IMR-90 (cell line): ENCODE results near the gene LAMA2. TPM values are rescaled to one million over a fixed set of nuclear protein-coding genes. Genes with fewer than 3 reads are reported as not detected.

Experiments used
- ATAC-seq: fragments of 200-7000 bp; cut with Tn5 transposase; 2 replicates; pipeline ENCODE4 v1.9.1; 2020; ENCODE audit warnings: low read depth, mild to moderate bottlenecking, moderate library complexity
- BruUV-seq: library from RNA; stranded (reverse); fragments of 400-500 nt; replicated peaks from 2 replicates; lab custom pipeline; 2021; lab: Mats Ljungman, UMichigan
- CTCF ChIA-PET: fragments of 300-600 bp; formaldehyde crosslinking; extraction: SDS; loops from one replicate; lab custom pipeline; 2021; ENCODE audit warnings: antibody characterized with exemption; lab: Yijun Ruan, JAX
- POLR2A ChIA-PET: fragments of 300-600 bp; sonication (Branson Sonifier 250); formaldehyde crosslinking; loops from one replicate; lab custom pipeline; 2022; ENCODE audit warnings: antibody characterized with exemption; ENCODE audit not compliant: unreplicated experiment; lab: Charles Lee
- DNase-seq: peaks from one replicate; pipeline ENCODE4 v3.0.0; 2013
- H2AFZ ChIP-seq: replicated peaks from 2 replicates; pipeline ENCODE3; 2013; ENCODE audit warnings: low read length, mild to moderate bottlenecking; ENCODE audit not compliant: poor library complexity
- H2AK5ac ChIP-seq: 2 replicates; pipeline ENCODE4 v1.6.1; 2013; ENCODE audit warnings: low read depth, low read length, inconsistent platforms
- H2AK9ac ChIP-seq: replicated peaks from 2 replicates; pipeline ENCODE3; 2013; ENCODE audit warnings: mild to moderate bottlenecking, low read depth, low read length, moderate library complexity; ENCODE audit not compliant: poor library complexity
- H2BK120ac ChIP-seq: 2 replicates; pipeline ENCODE4 v1.6.1; 2013; ENCODE audit warnings: low read depth, low read length, inconsistent platforms
- H2BK15ac ChIP-seq: 3 replicates; pipeline ENCODE4 v1.6.1; 2013; ENCODE audit warnings: low read depth, low read length, inconsistent platforms
- H2BK20ac ChIP-seq: 2 replicates; pipeline ENCODE4 v1.6.1; 2013; ENCODE audit warnings: low read depth, mild to moderate bottlenecking, inconsistent platforms, low read length, moderate library complexity
- H2BK5ac ChIP-seq: 2 replicates; pipeline ENCODE4 v1.6.1; 2013; ENCODE audit warnings: mild to moderate bottlenecking, low read depth, low read length, inconsistent platforms; ENCODE audit not compliant: poor library complexity, severe bottlenecking
- H3K14ac ChIP-seq: replicated peaks from 2 replicates; pipeline ENCODE4 v1.6.1; 2013; ENCODE audit warnings: low read depth, low read length, inconsistent platforms
- H3K18ac ChIP-seq: 2 replicates; pipeline ENCODE4 v1.6.1; 2013; ENCODE audit warnings: low read depth, low read length, control low read depth
- H3K23ac ChIP-seq: 2 replicates; pipeline ENCODE4 v1.6.1; 2013; ENCODE audit warnings: low read depth, low read length, inconsistent platforms
- H3K27ac ChIP-seq: 2 replicates; pipeline ENCODE4 v1.5.1; 2013; ENCODE audit warnings: mild to moderate bottlenecking, control low read depth, low read length; ENCODE audit not compliant: insufficient read depth
- H3K27me3 ChIP-seq: 2 replicates; pipeline ENCODE4 v1.6.1; 2013; ENCODE audit warnings: low read length; ENCODE audit not compliant: control insufficient read depth, insufficient read depth
- H3K36me3 ChIP-seq: 2 replicates; pipeline ENCODE4 v1.6.1; 2013; ENCODE audit warnings: low read length, mixed read lengths; ENCODE audit not compliant: control insufficient read depth, insufficient read depth
- H3K4ac ChIP-seq: 2 replicates; pipeline ENCODE4 v1.6.1; 2013; ENCODE audit warnings: low read depth, low read length, inconsistent platforms
- H3K4me1 ChIP-seq: 2 replicates; pipeline ENCODE4 v1.6.1; 2013; ENCODE audit warnings: low read length, mixed read lengths; ENCODE audit not compliant: control insufficient read depth, insufficient read depth
- H3K4me2 ChIP-seq: 2 replicates; pipeline ENCODE4 v1.6.1; 2013; ENCODE audit warnings: low read depth, mild to moderate bottlenecking, control low read depth, low read length, moderate library complexity
- H3K4me3 ChIP-seq: 2 replicates; pipeline ENCODE4 v1.5.1; 2013; ENCODE audit warnings: low read depth, mild to moderate bottlenecking, control low read depth, low read length, moderate library complexity; ENCODE audit not compliant: insufficient read depth
- H3K56ac ChIP-seq: 2 replicates; pipeline ENCODE4 v1.6.1; 2013; ENCODE audit warnings: low read length, inconsistent platforms; ENCODE audit not compliant: insufficient read depth; ENCODE audit errors: extremely low read depth
- H3K79me1 ChIP-seq, 2 experiments: 2 replicates each; pipeline ENCODE4 v1.6.1; 2013; ENCODE audit warnings: low read length in 2 of 2, inconsistent platforms in 1 of 2, low read depth in 1 of 2
- H3K9ac ChIP-seq: 2 replicates; pipeline ENCODE4 v1.6.1; 2013; ENCODE audit warnings: low read depth, low read length, control low read depth
- H3K9me1 ChIP-seq: 2 replicates; pipeline ENCODE4 v1.6.1; 2013; ENCODE audit warnings: low read length, inconsistent platforms; ENCODE audit not compliant: insufficient read depth
- H3K9me3 ChIP-seq: 2 replicates; pipeline ENCODE4 v1.6.1; 2013; ENCODE audit warnings: low read length; ENCODE audit not compliant: control insufficient read depth, insufficient read depth
- H4K20me1 ChIP-seq: 2 replicates; pipeline ENCODE4 v1.6.1; 2013; ENCODE audit warnings: low read length, inconsistent platforms; ENCODE audit not compliant: insufficient read depth
- H4K5ac ChIP-seq: 2 replicates; pipeline ENCODE4 v1.6.1; 2013; ENCODE audit warnings: mild to moderate bottlenecking, low read depth, low read length, control low read depth
- H4K8ac ChIP-seq, 2 experiments: 2 replicates each; pipeline ENCODE4 v1.6.1; 2013; ENCODE audit warnings: low read depth in 2 of 2, low read length in 2 of 2, control low read depth in 1 of 2, inconsistent platforms in 1 of 2
- H4K91ac ChIP-seq: 2 replicates; pipeline ENCODE4 v1.6.1; 2013; ENCODE audit warnings: low read depth, low read length, inconsistent platforms; ENCODE audit not compliant: insufficient read depth
- BHLHE40 ChIP-seq: fragments of 150-350 bp; IDR thresholded peaks from 2 replicates; pipeline ENCODE4 v1.6.1; 2016; ENCODE audit warnings: mild to moderate bottlenecking, low read depth, low read length
- CEBPB ChIP-seq: IDR thresholded peaks from 2 replicates; pipeline ENCODE4 v1.6.1; 2012; ENCODE audit warnings: low read depth, low read length, improper control_type of control experiment
- CHD1 ChIP-seq: IDR thresholded peaks from 2 replicates; pipeline ENCODE4 v1.6.1; 2012; ENCODE audit warnings: low read depth, low read length, improper control_type of control experiment
- ELK1 ChIP-seq: fragments of 150-350 bp; IDR thresholded peaks from 2 replicates; pipeline ENCODE4 v1.6.1; 2016; ENCODE audit warnings: low read depth, mild to moderate bottlenecking, low read length, moderate library complexity, borderline replicate concordance
- FOS ChIP-seq: fragments of 150-350 bp; IDR thresholded peaks from 2 replicates; pipeline ENCODE4 v1.6.1; 2016; ENCODE audit warnings: low read depth, low read length
- MAFK ChIP-seq: IDR thresholded peaks from 2 replicates; pipeline ENCODE4 v1.6.1; 2012; ENCODE audit warnings: low read depth, low read length, improper control_type of control experiment
- MAZ ChIP-seq: IDR thresholded peaks from 2 replicates; pipeline ENCODE4 v1.6.1; 2012; ENCODE audit warnings: low read depth, mild to moderate bottlenecking, low read length, improper control_type of control experiment, moderate library complexity, borderline replicate concordance
- MXI1 ChIP-seq: IDR thresholded peaks from 2 replicates; pipeline ENCODE4 v1.6.1; 2012; ENCODE audit warnings: low read depth, mild to moderate bottlenecking, low read length, moderate library complexity, borderline replicate concordance
- NFE2L2 ChIP-seq: fragments of 150-350 bp; IDR thresholded peaks from 2 replicates; pipeline ENCODE4 v1.6.1; 2016; ENCODE audit warnings: low read depth, mild to moderate bottlenecking, low read length
- POLR2A ChIP-seq: IDR thresholded peaks from 2 replicates; pipeline ENCODE4 v1.6.1; 2012; ENCODE audit warnings: mild to moderate bottlenecking, low read depth, low read length
- RFX5 ChIP-seq: IDR thresholded peaks from 2 replicates; pipeline ENCODE4 v1.8.0; 2012; ENCODE audit warnings: low read depth, mild to moderate bottlenecking, low read length, moderate library complexity
- SMC3 ChIP-seq: fragments of 150-350 bp; IDR thresholded peaks from 2 replicates; pipeline ENCODE4 v1.6.1; 2016; ENCODE audit warnings: low read depth, mild to moderate bottlenecking, antibody characterized with exemption, low read length, moderate library complexity
- USF2 ChIP-seq: fragments of 150-350 bp; IDR thresholded peaks from 2 replicates; pipeline ENCODE4 v1.6.1; 2017; ENCODE audit warnings: mild to moderate bottlenecking, antibody characterized with exemption, low read length, low read depth
- WGBS, 2 experiments: methylation state at CpG; one replicate each; pipeline versions ENCODE4 v1.1.5 to v1.1.7; 2013; ENCODE audit warnings: missing lambda C conversion rate in 2 of 2; ENCODE audit not compliant: insufficient read length in 1 of 2; ENCODE audit errors: extremely low coverage in 2 of 2; 5-methylcytosine and 5-hydroxymethylcytosine counted together
- dilution Hi-C: fragments of 300-500 bp; cut with HindIII; formaldehyde crosslinking; loops from one replicate; pipeline ENCODE4 v1.14.3; 2018; ENCODE audit warnings: low sequenced_read_pairs; ENCODE audit not compliant: unreplicated experiment
- in situ Hi-C: fragments of 300-500 bp; cut with MboI; formaldehyde crosslinking; loops from 3 replicates; pipeline ENCODE4 v1.14.3; 2019; ENCODE audit warnings: low sequenced_read_pairs, inconsistent platforms, mixed read lengths
- intact Hi-C: fragments of 100-400 bp; cut with micrococcal nuclease; formaldehyde crosslinking; loops from 2 replicates; pipeline ENCODE4 v1.10.0; 2022
- polyA plus RNA-seq, 3 experiments: library from polyadenylated mRNA; depleted of rRNA; stranded (reverse); fragments of >200 nt; gene quantifications; 2 replicates each; pipeline ENCODE4 v1.2.3, GENCODE V29; 2012; ENCODE audit warnings: low replicate concordance in 1 of 3
- total RNA-seq: library from RNA; depleted of rRNA; stranded (reverse); fragments of >200 nt; gene quantifications from 2 replicates; pipeline ENCODE4 v1.2.3, GENCODE V29; 2012

Gene LAMA2
- total and polyA plus RNA-seq, 2 of the 4 experiments (the other 2 are of a cell fraction): 9.9 to 13.3 TPM

- no peak for DNase-seq
- ATAC-seq: no peak
- Histone ChIP-seq H4K91ac (no peak overlapping the region), H3K4ac (no peak overlapping the region), H3K9ac (no peak overlapping the region), H4K20me1 (no peaks in the 10 kb centered on the region), H3K36me3 (no peaks in the 10 kb centered on the region), H3K23ac (no peak overlapping the region), H4K5ac (no peak overlapping the region), H2AK5ac (no peak overlapping the region), H2AK9ac (no peak overlapping the region), H2BK15ac (no peak overlapping the region), H2BK20ac (no peak overlapping the region), H3K27ac (no peak overlapping the region), H3K9me1 (no peaks in the 10 kb centered on the region), H3K9me3 (no peaks in the 10 kb centered on the region), H3K4me2 (no peak overlapping the region), H4K8ac (no peak overlapping the region), H3K27me3 (no peaks in the 10 kb centered on the region), H3K79me1 (no peaks in the 10 kb centered on the region), H3K4me3 (no peak overlapping the region), H3K14ac (no peak overlapping the region), H3K56ac (no peak overlapping the region), H3K18ac (no peak overlapping the region), H2BK120ac (no peak overlapping the region), H2AFZ (no peak overlapping the region), H3K4me1 (no peaks in the 10 kb centered on the region), H2BK5ac (no peak overlapping the region)
- in situ Hi-C loops: no loop called here
- BruUV-seq: no TSS peak
- dilution Hi-C loops: no loop called here
- TF ChIP-seq FOS (no peak), MXI1 (no peak), SMC3 (no peak), CHD1 (no peak), MAFK (no peak), POLR2A (no peak), NFE2L2 (no peak), MAZ (no peak), CEBPB (no peak), BHLHE40 (no peak), RFX5 (no peak), ELK1 (no peak), USF2 (no peak)
- ChIA-PET CTCF (no interaction called here), POLR2A (no interaction called here)
- 60% methylated on average over 1 of the region's 3 CpGs; no CpG with 5 or more reads in 1 of the 2 experiments for WGBS, 2 experiments
- intact Hi-C loops: no loop called here
These were observed 213.8 kb downstream of the LAMA2 start for GRCh38 chr6:129096651-129097290.
